Trophoblast cell (in vitro differentiated cells and primary cell): ENCODE results near the gene C19orf18. TPM values are rescaled to one million over a fixed set of nuclear protein-coding genes. Genes with fewer than 3 reads are reported as not detected.

Experiments
- DNase-seq, 2 donors: peaks; one replicate each; pipeline ENCODE4 v3.0.0-alpha.2; 2016
- H2AFZ ChIP-seq: 2 replicates; pipeline ENCODE4 v1.6.1; 2013; ENCODE audit warnings: low read length, moderate library complexity, mild to moderate bottlenecking; ENCODE audit not compliant: insufficient read depth, poor library complexity
- H2AK5ac ChIP-seq: 2 replicates; pipeline ENCODE4 v1.6.1; 2013; ENCODE audit warnings: mild to moderate bottlenecking, low read length
- H2BK120ac ChIP-seq: 2 replicates; pipeline ENCODE4 v1.6.1; 2013; ENCODE audit warnings: low read length, mild to moderate bottlenecking, moderate library complexity; ENCODE audit not compliant: insufficient read depth, poor library complexity
- H2BK12ac ChIP-seq: 2 replicates; pipeline ENCODE4 v1.6.1; 2013; ENCODE audit warnings: mild to moderate bottlenecking, low read length, moderate library complexity
- H2BK5ac ChIP-seq: 2 replicates; pipeline ENCODE4 v1.6.1; 2013; ENCODE audit warnings: low read length, low read depth, moderate library complexity, mild to moderate bottlenecking; ENCODE audit not compliant: poor library complexity
- H3K14ac ChIP-seq: 2 replicates; pipeline ENCODE4 v1.6.1; 2013; ENCODE audit warnings: mild to moderate bottlenecking, low read length
- H3K18ac ChIP-seq: 2 replicates; pipeline ENCODE4 v1.6.1; 2013; ENCODE audit warnings: mild to moderate bottlenecking, low read length
- H3K23ac ChIP-seq: 2 replicates; pipeline ENCODE4 v1.6.1; 2013; ENCODE audit warnings: low read length
- H3K27ac ChIP-seq: 2 replicates; pipeline ENCODE4 v1.5.1; 2013; ENCODE audit warnings: low read depth, mild to moderate bottlenecking, inconsistent platforms, low read length, moderate library complexity
- H3K27me3 ChIP-seq: 2 replicates; pipeline ENCODE4 v1.6.1; 2013; ENCODE audit warnings: inconsistent platforms, mild to moderate bottlenecking, low read length, moderate library complexity; ENCODE audit not compliant: insufficient read depth
- H3K36me3 ChIP-seq, 2 experiments: 1 replicate in 1 of 2; 2 replicates in 1 of 2; pipeline ENCODE4 v1.6.1; 2013; ENCODE audit warnings: low read length in 2 of 2, mild to moderate bottlenecking in 2 of 2, moderate library complexity in 1 of 2; ENCODE audit not compliant: insufficient read depth in 2 of 2, control insufficient read depth in 1 of 2
- H3K4ac ChIP-seq: 2 replicates; pipeline ENCODE4 v1.6.1; 2013; ENCODE audit warnings: low read depth, mild to moderate bottlenecking, low read length, moderate library complexity
- H3K4me1 ChIP-seq, 2 experiments: 1 replicate in 1 of 2; 2 replicates in 1 of 2; pipeline ENCODE4 v1.6.1; 2013; ENCODE audit warnings: low read length in 2 of 2, mild to moderate bottlenecking in 2 of 2, moderate library complexity in 1 of 2; ENCODE audit not compliant: insufficient read depth in 2 of 2, control insufficient read depth in 1 of 2
- H3K4me2 ChIP-seq: 2 replicates; pipeline ENCODE4 v1.6.1; 2013; ENCODE audit warnings: inconsistent platforms, mild to moderate bottlenecking, low read length, moderate library complexity
- H3K4me3 ChIP-seq: 2 replicates; pipeline ENCODE4 v1.5.1; 2013; ENCODE audit warnings: mild to moderate bottlenecking, low read depth, low read length, inconsistent platforms
- H3K79me1 ChIP-seq: one replicate; pipeline ENCODE4 v1.6.1; 2013; ENCODE audit warnings: low read length
- H3K79me2 ChIP-seq: 2 replicates; pipeline ENCODE4 v1.6.1; 2013; ENCODE audit warnings: low read length, mild to moderate bottlenecking; ENCODE audit not compliant: control insufficient read depth, insufficient read depth, poor library complexity
- H3K9ac ChIP-seq: 2 replicates; pipeline ENCODE4 v1.6.1; 2013; ENCODE audit warnings: mild to moderate bottlenecking, low read length
- H3K9me3 ChIP-seq: 2 replicates; pipeline ENCODE4 v1.6.1; 2013; ENCODE audit warnings: low read depth, mild to moderate bottlenecking, control low read depth, inconsistent platforms, low read length; ENCODE audit not compliant: insufficient read depth
- H4K12ac ChIP-seq: 2 replicates; pipeline ENCODE4 v1.6.1; 2013; ENCODE audit warnings: low read depth, mild to moderate bottlenecking, low read length, moderate library complexity
- H4K8ac ChIP-seq: 2 replicates; pipeline ENCODE4 v1.6.1; 2013; ENCODE audit warnings: low read depth, mild to moderate bottlenecking, low read length, moderate library complexity
- H4K91ac ChIP-seq: one replicate; pipeline ENCODE4 v1.6.1; 2013; ENCODE audit warnings: low read depth, mild to moderate bottlenecking, low read length, moderate library complexity
- WGBS: extraction: QIAGEN DNeasy Blood & Tissue Kit; methylation state at CpG from one replicate; pipeline ENCODE4 v1.1.7; 2013; ENCODE audit warnings: missing lambda C conversion rate; ENCODE audit not compliant: insufficient read length, insufficient coverage; ENCODE audit errors: extremely low coverage; 5-methylcytosine and 5-hydroxymethylcytosine counted together
- polyA plus RNA-seq: library from polyadenylated mRNA; stranded (reverse); fragments of 200-250 nt; gene quantifications from 2 replicates; pipeline ENCODE4 v1.2.3, GENCODE V29; 2013

C19orf18 gene
- 1.2 and 1.3 TPM in 2 replicates for polyA plus RNA-seq

DNA sequence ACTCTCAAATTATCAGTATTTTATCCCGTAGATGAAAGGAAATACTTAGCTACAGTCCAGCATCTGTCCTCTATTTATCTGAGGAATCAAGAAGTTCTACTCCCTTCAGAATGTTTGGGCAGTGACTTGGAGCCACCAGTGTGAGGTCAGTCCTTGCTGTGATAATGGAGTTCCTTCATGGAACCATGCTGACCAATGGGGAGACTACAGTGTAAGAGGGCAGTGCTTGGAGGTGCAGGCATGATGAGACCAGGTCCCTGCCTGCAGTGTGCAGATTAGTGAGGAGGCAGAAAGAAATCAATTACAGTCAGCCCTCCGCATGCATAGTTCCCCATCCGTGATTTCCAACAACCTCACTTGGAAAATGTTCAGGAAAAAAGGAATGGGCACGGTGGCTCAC lies at the start of gene C19orf18:
Gene C19orf18, minus strand, starts transcription at position 101 of the 400 bp plus-strand sequence. CDS start 102 bp downstream, outside the sequence.
- Histone ChIP-seq H3K23ac (no peak within 1 kb of the TSS), H3K27ac (no peak within 1 kb of the TSS), H4K8ac (no peak within 1 kb of the TSS), H2BK12ac (no peak within 1 kb of the TSS), H2AK5ac (no peak within 1 kb of the TSS), H3K4me2 (no peak within 1 kb of the TSS), H2BK120ac (no peak within 1 kb of the TSS), H3K9me3 (peaks cover 30% of the 10 kb centered on the region), H2BK5ac (no peak within 1 kb of the TSS), H3K79me1 (no peaks in the 10 kb centered on the region), H3K27me3 (no peaks in the 10 kb centered on the region), H3K4me1 (no peaks in the 10 kb centered on the region), H3K14ac (no peak within 1 kb of the TSS), H3K4ac (no peak within 1 kb of the TSS), H2AFZ (no peak within 1 kb of the TSS), H3K36me3 (peaks cover 13% of the 10 kb centered on the region in 2 experiments), H4K91ac (no peak within 1 kb of the TSS), H3K4me3 (no peak within 1 kb of the TSS), H3K18ac (no peak within 1 kb of the TSS), H3K79me2 (no peaks in the 10 kb centered on the region), H4K12ac (no peak within 1 kb of the TSS), H3K9ac (no peak within 1 kb of the TSS)
- no peak for DNase-seq
- WGBS, result no CpG with 5 or more reads among the region's 4 CpGs

DNA sequence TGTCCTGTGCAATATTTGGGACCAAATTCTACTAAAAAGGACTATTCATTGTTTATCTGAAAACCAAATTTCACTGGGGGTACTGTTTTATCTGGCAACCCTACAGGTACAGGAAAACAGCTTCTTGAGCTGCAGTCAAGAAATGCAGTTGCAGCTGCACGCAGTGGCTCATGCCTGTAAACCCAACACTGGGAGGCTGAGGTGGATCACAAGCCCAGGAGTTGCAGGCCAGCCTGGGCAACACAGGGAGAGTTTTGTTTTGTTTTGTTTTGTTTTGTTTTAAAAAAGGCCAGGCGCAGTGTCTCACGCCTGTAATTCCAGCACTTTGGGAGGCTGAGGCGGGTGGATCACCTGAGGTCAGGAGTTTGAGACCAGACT lies 47.9 kb upstream of the C19orf18 start:
- Histone ChIP-seq H3K79me2 (no peaks in the 10 kb centered on the region), H3K14ac (no peak overlapping the region), H3K9me3 (peaks cover 27% of the 10 kb centered on the region), H3K27ac (no peak overlapping the region), H2BK120ac (no peak overlapping the region), H2AFZ (no peak overlapping the region), H2AK5ac (no peak overlapping the region), H4K12ac (no peak overlapping the region), H4K8ac (no peak overlapping the region), H3K79me1 (no peaks in the 10 kb centered on the region), H3K23ac (no peak overlapping the region), H3K27me3 (no peaks in the 10 kb centered on the region), H3K4me1 (no peaks in the 10 kb centered on the region), H4K91ac (no peak overlapping the region), H2BK5ac (no peak overlapping the region), H3K18ac (no peak overlapping the region), H3K36me3 (no peaks in the 10 kb centered on the region), H2BK12ac (no peak overlapping the region), H3K4me3 (no peak overlapping the region), H3K9ac (no peak overlapping the region), H3K4me2 (no peak overlapping the region), H3K4ac (no peak overlapping the region)
- no peak for DNase-seq
- WGBS, result no CpG with 5 or more reads among the region's 4 CpGs

DNA sequence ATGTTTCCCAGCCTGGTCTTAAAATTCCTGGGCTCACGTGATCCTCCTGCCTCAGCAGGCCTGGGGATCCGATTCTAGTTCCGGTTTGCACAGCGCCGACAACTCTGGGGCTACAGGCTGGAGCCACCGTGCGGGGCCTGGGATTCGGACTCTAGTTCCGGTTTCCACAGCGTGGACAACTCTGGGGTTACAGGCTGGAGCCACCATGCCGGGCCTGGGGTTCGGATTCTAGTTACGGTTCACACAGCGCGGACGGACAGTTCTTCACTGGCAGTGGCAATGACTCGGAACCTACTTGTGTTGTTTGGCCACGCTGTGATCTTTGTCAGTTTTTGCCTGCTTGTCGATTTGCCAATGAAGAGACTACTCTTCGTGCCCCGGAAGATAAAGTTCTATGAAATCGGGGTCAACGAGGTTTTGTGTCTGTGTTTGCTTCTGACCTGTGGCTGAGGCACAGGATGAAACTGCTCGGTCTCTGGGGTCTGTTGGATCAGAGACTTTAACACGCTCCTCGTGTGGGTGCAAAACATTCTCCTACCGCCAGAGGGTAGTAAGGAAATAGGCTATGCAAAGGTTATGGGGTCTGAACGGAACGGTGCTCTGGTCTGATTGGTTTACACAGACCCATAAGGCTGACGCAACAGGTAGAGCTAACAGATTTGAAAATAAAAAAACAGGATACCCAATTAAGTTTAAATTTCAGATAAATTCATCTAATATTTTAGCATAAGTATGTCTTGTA lies 47.4 kb upstream of the C19orf18 start:
- H4K8ac ChIP-seq, result no peak overlapping the region
- H3K4me2 ChIP-seq, result no peak overlapping the region
- no peaks in the 10 kb centered on the region for H3K79me1 ChIP-seq
- no peak overlapping the region for H2BK5ac ChIP-seq
- no peak overlapping the region for H3K18ac ChIP-seq
- no peak overlapping the region for H3K27ac ChIP-seq
- H4K12ac ChIP-seq, result no peak overlapping the region
- H2AFZ ChIP-seq, result no peak overlapping the region
- no peak overlapping the region for H3K9ac ChIP-seq
- H2BK12ac ChIP-seq, result no peak overlapping the region
- H3K27me3 ChIP-seq, result no peaks in the 10 kb centered on the region
- no peaks in the 10 kb centered on the region for H3K36me3 ChIP-seq
- H3K4me1 ChIP-seq, result no peaks in the 10 kb centered on the region
- H3K9me3 ChIP-seq, result peaks cover 27% of the 10 kb centered on the region
- H2BK120ac ChIP-seq, result no peak overlapping the region
- no peak overlapping the region for H3K4ac ChIP-seq
- no peaks in the 10 kb centered on the region for H3K79me2 ChIP-seq
- H3K23ac ChIP-seq, result no peak overlapping the region
- no peak overlapping the region for H3K14ac ChIP-seq
- no peak overlapping the region for H2AK5ac ChIP-seq
- H4K91ac ChIP-seq, result no peak overlapping the region
- H3K4me3 ChIP-seq, result no peak overlapping the region
- DNase-seq, result peak in 1 of 2 donors; percentile 47
- no CpG with 5 or more reads among the region's 30 CpGs for WGBS

GRCh38 chr19:58020129-58020528 lies 45.8 kb upstream of the C19orf18 start:
- Histone ChIP-seq H2BK5ac (no peak overlapping the region), H2AK5ac (no peak overlapping the region), H3K27ac (no peak overlapping the region), H2BK12ac (no peak overlapping the region), H4K12ac (no peak overlapping the region), H3K4me3 (no peak overlapping the region), H4K91ac (no peak overlapping the region), H3K9me3 (peaks cover 21% of the 10 kb centered on the region), H2AFZ (no peak overlapping the region), H3K14ac (no peak overlapping the region), H3K79me2 (no peaks in the 10 kb centered on the region), H3K27me3 (no peaks in the 10 kb centered on the region), H3K4me1 (no peaks in the 10 kb centered on the region), H3K23ac (no peak overlapping the region), H4K8ac (no peak overlapping the region), H2BK120ac (no peak overlapping the region), H3K4me2 (no peak overlapping the region), H3K18ac (no peak overlapping the region), H3K79me1 (no peaks in the 10 kb centered on the region), H3K4ac (no peak overlapping the region), H3K9ac (no peak overlapping the region), H3K36me3 (no peaks in the 10 kb centered on the region)
- DNase-seq, result no peak
- WGBS, result no CpG with 5 or more reads among the region's 7 CpGs
